Right atrium auricular region (tissue), 2 donors: ENCODE data around the gene LDB2. TPM values are rescaled to one million over a fixed set of nuclear protein-coding genes. Genes with fewer than 3 reads are reported as not detected.

Experiments
- DNase-seq: peaks from one replicate; pipeline ENCODE4 v3.0.0-alpha.2; 2019; ENCODE audit warnings: low spot score
- H3K27ac ChIP-seq, 2 donors: fragments of 200-600 bp; sonication (generic); 1 replicate in 1 of 2; 2 replicates in 1 of 2; pipeline ENCODE4 v1.5.1; 2016 to 2019
- H3K27me3 ChIP-seq, 2 donors: fragments of 200-600 bp; sonication (generic); one replicate each; pipeline versions ENCODE4 v1.5.1 to v1.6.0; 2017 to 2019
- H3K36me3 ChIP-seq: fragments of 200-600 bp; sonication (generic); one replicate; pipeline ENCODE4 v1.5.1; 2016
- H3K4me1 ChIP-seq, 2 donors: fragments of 200-600 bp; sonication (generic); one replicate each; pipeline versions ENCODE4 v1.5.1 to v1.6.0; 2017 to 2019
- H3K4me3 ChIP-seq, 2 donors: fragments of 200-600 bp; sonication (generic); 1 replicate in 1 of 2; 2 replicates in 1 of 2; pipeline ENCODE4 v1.5.1; 2017 to 2019; ENCODE audit warnings: mild to moderate bottlenecking in 1 of 2, moderate library complexity in 1 of 2
- H3K9me3 ChIP-seq, 2 donors: fragments of 200-600 bp; sonication (generic); one replicate each; pipeline ENCODE4 v1.5.1; 2019
- total RNA-seq, 2 donors: library from RNA; depleted of rRNA; stranded (reverse); fragments of >200 nt; gene quantifications; one replicate each; pipeline ENCODE4 v1.1.0, GENCODE V29; 2016
- TF ChIP-seq, protein P1 (sequence below), 2 donors: fragments of 200-600 bp; sonication (generic); IDR thresholded peaks; one replicate each; pipeline ENCODE4 v1.5.1; 2019; ENCODE audit warnings: antibody characterized with exemption in 2 of 2

LDB2 gene
- total RNA-seq, 2 donors from 2014 or later, result 35.2 to 64.4 TPM

GRCh38 chr4:16505267-16505666 lies 393.2 kb downstream of the LDB2 start:
- H3K9me3 ChIP-seq, result peaks cover 0 to 30% of the 10 kb centered on the region in 2 donors
- peaks cover 7% of the 10 kb centered on the region for H3K36me3 ChIP-seq
- no peaks in the 10 kb centered on the region for H3K4me1 ChIP-seq
- H3K27me3 ChIP-seq, result no peaks in the 10 kb centered on the region
- no peak overlapping the region for H3K4me3 ChIP-seq
- no peak overlapping the region for H3K27ac ChIP-seq
- no peak for DNase-seq
- TF ChIP-seq, protein P1, sequence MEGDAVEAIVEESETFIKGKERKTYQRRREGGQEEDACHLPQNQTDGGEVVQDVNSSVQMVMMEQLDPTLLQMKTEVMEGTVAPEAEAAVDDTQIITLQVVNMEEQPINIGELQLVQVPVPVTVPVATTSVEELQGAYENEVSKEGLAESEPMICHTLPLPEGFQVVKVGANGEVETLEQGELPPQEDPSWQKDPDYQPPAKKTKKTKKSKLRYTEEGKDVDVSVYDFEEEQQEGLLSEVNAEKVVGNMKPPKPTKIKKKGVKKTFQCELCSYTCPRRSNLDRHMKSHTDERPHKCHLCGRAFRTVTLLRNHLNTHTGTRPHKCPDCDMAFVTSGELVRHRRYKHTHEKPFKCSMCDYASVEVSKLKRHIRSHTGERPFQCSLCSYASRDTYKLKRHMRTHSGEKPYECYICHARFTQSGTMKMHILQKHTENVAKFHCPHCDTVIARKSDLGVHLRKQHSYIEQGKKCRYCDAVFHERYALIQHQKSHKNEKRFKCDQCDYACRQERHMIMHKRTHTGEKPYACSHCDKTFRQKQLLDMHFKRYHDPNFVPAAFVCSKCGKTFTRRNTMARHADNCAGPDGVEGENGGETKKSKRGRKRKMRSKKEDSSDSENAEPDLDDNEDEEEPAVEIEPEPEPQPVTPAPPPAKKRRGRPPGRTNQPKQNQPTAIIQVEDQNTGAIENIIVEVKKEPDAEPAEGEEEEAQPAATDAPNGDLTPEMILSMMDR (IDR thresholded peaks at IDR 0.05), result no peak

- no peak overlapping the region for H3K27ac ChIP-seq
- H3K4me1 ChIP-seq, result no peaks in the 10 kb centered on the region
- no peak overlapping the region for H3K4me3 ChIP-seq
- TF ChIP-seq, protein P1 (IDR thresholded peaks at IDR 0.05), result no peak
- no peak for DNase-seq
- peaks cover 7% of the 10 kb centered on the region for H3K36me3 ChIP-seq
- H3K27me3 ChIP-seq, result no peaks in the 10 kb centered on the region
- peaks cover 0 to 16% of the 10 kb centered on the region in 2 donors for H3K9me3 ChIP-seq
Measured at GRCh38 chr4:16503421-16504100, 394.9 kb downstream of the LDB2 start.

DNA sequence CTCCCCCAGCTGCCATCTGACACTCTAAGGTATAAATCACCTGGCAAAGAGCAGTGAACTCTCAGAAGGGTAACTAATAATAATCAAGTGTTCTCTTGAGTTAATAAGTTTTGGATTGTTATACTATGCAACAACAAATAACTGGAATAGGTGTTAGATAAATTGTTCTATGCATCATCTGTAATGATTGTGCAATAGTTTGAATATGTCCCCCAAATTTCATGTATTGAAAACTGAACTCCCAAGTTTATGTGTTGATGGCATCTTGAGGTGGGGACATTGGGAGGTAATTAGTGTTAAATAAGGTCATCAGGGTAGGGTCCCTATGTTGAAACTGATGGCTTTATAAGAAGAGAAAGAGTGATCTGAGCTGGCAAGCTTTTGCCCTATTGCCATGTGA lies 399.5 kb downstream of the LDB2 start:
- no peaks in the 10 kb centered on the region for H3K4me1 ChIP-seq
- no peaks in the 10 kb centered on the region for H3K27me3 ChIP-seq
- no peak for DNase-seq
- peaks cover 0 to 16% of the 10 kb centered on the region in 2 donors for H3K9me3 ChIP-seq
- H3K27ac ChIP-seq, result no peak overlapping the region
- no peak overlapping the region for H3K4me3 ChIP-seq
- H3K36me3 ChIP-seq, result peaks cover 7% of the 10 kb centered on the region
- TF ChIP-seq, protein P1 (IDR thresholded peaks at IDR 0.05), result no peak

DNA sequence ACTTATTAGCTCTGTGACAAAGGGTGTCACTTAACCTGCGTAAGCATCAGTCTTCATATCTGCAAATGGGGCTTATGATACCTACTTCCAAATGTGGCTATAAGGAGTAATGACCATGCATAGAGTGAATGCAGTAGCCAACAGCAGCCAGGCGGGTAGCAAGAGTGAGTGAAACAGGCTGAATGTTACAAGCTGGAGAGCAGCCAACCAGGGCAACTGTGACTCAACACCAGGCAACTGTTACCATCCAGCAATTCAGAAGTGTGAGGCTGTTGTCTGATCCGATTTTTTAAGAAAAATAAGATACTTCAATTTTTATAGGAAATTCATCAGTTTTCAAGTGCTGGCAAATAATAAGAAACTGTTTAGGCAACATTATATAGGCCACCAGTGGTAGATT lies 401.9 kb downstream of the LDB2 start:
- Histone ChIP-seq H3K4me1 (no peaks in the 10 kb centered on the region), H3K36me3 (peaks cover 7% of the 10 kb centered on the region), H3K9me3 (peaks cover 0 to 11% of the 10 kb centered on the region in 2 donors), H3K27ac (no peak overlapping the region), H3K4me3 (no peak overlapping the region), H3K27me3 (no peaks in the 10 kb centered on the region)
- DNase-seq, result no peak
- TF ChIP-seq, protein P1 (IDR thresholded peaks at IDR 0.05), result no peak

GRCh38 chr4:16492872-16493271 lies 405.6 kb downstream of the LDB2 start:
- Histone ChIP-seq H3K27ac (no peak overlapping the region), H3K4me3 (no peak overlapping the region), H3K9me3 (no peaks in the 10 kb centered on the region)

More at GRCh38 chr4:16492872-16493271, 405.6 kb downstream of the LDB2 start:
- TF ChIP-seq, protein P1 (IDR thresholded peaks at IDR 0.05), result no peak
- no peaks in the 10 kb centered on the region for H3K4me1 ChIP-seq
- DNase-seq, result no peak
- no peaks in the 10 kb centered on the region for H3K36me3 ChIP-seq
- no peaks in the 10 kb centered on the region for H3K27me3 ChIP-seq
